Embryonic facial prominence (tissue), 1 donor: Measurements from ENCODE around the gene ZNF507.

ENCODE experiments used
- DNase-seq: peaks from one replicate; pipeline ENCODE4 v3.0.0-alpha.2; 2016; ENCODE audit errors: extremely low spot score

Gene ZNF507

DNA sequence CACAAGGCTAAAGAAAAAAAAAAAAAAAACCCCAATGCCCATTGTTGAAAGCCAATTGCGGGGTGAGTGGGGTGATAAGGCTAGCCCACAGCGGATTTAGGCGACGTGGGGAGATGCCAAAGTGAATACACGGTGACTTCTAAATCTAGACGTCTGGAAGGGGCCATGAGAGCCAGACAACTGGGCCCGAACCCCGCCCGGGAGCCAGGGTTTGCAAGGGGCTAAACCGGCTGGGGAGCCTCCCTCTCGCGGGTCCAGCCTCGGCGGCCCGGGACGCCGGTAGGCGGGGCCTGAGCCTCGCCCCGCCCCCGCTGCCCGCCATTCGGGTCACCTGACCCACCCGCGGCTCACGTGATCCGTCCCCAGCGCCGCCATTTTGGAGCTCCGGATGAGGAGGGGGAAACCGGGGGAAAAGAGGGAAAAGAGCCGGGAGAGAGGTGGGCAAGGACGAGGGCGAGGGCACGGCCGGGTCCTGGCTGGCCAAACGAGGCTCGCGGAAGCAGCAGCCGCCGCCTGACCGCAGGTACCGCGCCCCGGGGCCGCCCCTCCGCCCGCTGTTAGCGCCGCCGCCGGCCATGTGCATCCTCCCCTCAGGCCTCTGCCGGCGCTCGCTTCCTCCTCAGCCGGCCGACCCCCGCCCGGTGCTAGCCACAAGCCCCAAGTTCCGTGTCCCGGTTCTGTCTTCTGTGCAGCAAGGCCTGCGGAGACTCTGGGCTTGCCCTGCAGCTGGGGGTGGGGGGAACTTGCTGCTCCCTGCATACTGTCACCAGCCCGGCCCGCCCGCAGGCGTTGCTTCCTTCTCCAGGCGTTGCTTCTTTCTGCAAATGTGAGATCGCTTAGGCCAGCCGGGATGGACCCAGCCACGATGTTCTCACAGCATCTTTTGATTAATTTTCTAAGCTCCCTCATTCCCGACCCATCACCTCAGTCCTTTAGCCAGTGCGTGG lies at the start of gene ZNF507:
TSS of gene ZNF507 (plus strand) at position 350 of the 947 bp plus-strand sequence. CDS start 7,221 bp downstream, outside the sequence.
- peak; percentile 32 for DNase-seq

DNA sequence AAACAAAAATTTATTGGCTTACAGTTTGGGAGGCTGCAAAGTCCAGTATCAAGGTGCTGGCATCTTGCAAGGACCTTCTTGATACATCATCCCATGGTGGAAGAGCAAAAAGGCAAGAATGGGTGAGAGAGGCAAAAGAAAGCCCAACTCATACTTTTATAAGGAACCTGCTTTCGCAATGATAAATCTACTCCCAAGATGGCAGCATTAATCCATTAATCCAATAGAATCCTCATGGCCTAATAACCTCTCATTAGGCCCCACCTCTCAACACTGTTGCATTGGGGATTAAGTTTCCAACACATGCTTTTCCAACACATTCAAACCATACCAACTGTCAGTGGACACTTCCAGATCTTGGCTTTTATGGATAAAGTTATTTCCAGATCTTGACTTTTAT lies 48.7 kb upstream of the ZNF507 start:
- DNase-seq: no peak

DNA sequence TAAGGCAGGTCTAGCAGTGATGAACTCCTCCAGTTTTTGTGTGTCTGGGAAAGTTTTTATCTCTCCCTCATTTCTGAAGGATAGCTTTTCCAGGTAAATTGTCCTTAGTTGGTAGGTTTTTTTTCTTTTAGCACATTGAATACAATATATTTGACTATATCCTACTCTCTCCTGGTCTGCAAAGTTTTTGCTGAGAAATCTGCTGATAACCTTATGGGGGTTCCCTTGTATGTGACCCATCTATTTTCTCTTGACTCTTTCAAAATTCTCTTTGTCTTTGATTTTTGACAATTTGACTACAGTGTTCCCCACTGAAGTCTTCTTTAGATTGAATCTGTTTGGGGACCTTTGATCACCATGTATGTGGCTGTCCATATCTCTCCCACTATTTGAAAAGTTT lies 42.6 kb upstream of the ZNF507 start:
- DNase-seq: no peak

DNA sequence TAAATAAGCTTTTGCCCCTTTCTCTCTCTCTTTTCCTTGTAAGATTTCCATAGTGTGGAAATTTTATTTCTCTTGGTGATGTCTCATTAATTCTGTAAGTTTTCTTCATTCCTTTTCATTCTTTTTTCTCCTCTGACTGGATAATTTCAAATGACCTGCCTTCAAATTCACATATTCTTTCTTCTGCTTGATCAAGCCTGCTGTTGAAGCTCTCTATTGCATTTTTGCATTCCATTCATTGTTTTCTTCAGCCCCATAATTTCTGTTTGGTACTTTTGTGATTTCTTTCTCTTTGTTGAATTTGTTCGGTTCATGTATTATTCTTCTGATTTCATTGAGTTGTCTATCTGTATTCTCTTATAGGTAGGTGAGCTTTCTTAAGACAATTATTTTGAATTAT lies 42.2 kb upstream of the ZNF507 start:
- no peak for DNase-seq

DNA sequence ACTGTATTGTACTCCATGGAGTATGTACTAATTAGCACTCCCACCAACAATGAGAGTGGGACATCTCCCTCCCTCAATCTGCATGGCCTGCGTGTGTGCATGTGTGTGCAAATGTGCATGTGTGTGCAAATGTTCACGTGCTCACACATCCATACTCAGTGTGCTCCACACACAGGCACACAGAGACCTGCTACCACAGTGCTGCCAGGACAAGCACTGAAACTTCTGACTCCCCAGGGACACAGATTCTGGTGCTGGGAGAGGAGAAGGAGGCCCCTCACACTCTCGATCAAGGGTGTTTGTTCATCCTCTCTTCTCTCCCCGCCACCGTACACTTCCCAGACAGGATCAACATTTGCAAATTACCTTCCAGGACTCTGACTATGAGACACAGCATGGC lies 37.8 kb upstream of the ZNF507 start:
- no peak for DNase-seq

DNA sequence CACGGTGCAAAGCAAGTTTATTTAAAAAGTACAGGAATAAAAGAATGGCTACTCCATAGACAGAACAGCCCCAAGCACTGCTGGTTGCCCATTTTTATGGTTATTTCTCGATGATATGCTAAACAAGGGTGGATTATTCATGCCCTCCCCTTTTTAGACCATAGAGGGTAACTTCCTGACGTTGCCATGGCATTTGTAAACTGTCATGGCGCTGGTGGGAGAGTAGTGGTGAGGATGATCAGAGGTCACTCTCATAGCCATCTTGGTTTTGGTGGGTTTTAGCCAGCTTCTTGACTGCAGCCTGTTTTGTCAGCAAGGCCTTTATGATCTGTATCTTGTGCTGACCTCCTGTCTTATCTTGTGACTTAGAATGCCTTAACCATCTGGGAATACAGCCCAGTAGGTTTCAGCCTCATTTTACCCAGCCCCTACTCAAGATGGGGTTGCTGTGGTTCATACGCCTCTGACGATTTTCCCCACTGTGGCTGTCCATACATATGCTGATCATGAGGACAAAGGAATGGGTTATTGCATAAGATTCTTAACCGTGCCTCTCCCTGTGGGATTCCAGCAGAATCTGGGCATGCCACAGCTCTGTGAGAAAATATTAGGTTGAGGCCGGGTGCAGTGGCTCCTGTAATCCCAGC lies 36.9 kb upstream of the ZNF507 start:
- DNase-seq: no peak

DNA sequence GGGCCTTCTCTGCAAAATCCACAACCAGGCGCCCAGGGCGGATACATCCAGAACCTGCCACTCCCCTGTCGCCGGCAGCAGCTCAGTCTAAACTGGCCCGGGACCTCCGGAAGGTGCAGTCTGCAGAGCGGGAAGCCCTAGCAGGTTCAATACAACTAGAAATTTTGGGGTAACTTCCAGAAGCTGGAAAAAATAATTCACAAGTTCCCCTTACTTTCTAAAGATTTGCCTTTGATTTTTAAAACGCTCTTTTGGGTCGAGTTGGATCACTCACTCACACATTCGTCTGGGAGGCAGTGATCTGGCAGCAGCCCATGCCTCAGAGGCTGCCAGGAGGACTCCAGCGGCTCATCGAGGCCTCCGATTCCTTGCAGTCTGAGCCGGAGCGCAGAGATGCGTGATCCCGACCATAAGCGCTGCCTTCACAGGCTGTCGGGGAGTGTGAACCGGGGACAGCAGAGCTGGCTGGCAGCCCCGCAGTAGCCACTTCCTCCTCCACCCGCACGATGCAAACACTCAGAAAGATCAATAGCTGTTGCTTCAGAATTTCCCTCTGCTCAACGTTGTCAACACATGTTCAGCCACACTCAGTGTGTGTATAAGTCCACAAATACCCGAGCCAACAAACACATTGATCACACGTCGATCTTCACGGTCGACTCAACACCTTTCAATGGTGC lies 35.6 kb upstream of the ZNF507 start:
- DNase-seq: no peak

DNA sequence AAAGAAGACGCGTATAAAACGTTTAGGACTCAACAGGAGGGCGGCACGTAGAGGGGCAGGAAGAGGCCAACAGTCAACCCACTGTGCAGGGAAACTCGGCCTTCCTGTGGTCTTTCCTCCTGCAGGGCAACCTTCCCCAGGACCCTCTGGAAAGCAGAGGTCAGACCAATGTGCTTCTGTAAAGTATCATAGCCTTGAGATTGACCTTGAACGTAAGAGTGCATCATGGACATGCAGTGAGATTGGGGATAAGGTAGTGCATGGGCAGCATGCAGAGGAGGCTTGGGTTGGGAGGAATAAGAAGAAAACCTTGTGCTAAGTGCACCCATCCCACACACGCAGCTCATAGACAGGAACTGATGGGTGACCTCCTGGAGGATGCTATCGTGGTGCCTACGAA lies 34.0 kb upstream of the ZNF507 start:
- no peak for DNase-seq

DNA sequence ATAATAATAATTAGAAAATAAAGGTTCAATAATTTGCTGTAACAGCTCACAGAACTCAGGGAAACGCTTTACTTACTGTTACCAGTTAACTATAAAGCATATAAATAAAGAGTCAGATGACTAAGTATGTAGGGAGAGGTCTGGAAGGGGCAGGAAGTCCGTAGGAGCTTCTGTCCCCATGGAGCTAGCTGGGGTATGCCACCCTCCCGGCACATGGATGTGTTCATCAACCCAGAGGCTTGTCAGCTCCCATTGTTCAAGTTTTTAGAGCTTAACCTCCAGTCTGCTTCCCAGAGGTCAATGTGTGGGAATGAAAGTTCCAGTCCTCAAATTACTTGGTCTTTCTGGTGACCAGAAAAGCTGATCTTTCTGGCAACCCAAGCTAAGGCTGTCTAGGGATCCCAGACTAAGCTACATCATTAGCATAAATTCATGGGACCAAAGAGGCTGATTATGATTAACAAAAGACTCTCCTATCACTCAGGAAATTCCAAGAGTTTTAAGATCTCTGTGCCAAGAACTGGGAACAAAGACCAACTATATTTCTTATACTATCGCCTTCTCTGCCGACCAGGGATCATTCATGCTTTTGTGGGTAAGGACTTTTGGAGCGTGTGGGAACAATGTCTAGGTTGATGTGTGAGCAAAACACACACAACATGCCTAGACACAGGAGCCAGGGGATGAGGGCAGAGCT lies 31.7 kb upstream of the ZNF507 start:
- no peak for DNase-seq

DNA sequence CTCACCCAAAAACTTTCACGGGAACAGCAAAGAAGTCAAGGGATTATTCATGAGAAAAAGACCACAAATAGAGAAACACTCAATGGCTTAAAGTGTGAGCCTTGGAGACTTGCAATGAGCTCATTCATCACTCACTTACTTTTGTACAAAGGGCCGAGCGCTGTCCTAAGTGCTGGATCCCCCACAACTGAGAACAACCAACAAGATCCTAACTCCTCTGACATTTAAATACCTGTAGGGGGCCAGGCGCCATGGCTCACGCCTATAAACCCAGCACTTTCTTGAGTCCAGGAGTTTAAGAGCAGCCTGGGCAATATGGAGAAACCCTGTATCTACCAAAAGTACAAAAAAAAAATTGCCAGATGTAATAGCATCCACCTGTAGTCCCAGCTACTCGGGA lies 29.4 kb upstream of the ZNF507 start:
- DNase-seq: no peak

DNA sequence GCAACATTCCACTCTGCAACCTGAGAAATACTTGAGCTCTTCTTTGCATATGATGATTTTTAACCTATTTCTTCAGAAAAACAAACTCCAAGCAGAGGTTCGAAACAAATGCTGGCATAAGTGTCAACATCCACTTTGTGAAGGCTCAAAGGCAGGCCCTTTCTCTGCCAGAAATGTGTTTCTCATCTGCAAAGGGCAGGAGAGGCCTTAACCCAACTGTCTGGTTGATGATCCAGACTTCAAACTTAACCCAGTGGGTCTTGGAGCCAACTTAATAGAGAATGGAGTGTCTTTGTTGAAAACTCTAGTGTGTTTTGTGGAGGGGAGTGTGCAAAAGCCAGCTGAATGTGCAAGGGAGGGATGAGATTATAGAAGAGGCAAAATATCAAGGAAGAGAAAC lies 28.3 kb upstream of the ZNF507 start:
- no peak for DNase-seq

DNA sequence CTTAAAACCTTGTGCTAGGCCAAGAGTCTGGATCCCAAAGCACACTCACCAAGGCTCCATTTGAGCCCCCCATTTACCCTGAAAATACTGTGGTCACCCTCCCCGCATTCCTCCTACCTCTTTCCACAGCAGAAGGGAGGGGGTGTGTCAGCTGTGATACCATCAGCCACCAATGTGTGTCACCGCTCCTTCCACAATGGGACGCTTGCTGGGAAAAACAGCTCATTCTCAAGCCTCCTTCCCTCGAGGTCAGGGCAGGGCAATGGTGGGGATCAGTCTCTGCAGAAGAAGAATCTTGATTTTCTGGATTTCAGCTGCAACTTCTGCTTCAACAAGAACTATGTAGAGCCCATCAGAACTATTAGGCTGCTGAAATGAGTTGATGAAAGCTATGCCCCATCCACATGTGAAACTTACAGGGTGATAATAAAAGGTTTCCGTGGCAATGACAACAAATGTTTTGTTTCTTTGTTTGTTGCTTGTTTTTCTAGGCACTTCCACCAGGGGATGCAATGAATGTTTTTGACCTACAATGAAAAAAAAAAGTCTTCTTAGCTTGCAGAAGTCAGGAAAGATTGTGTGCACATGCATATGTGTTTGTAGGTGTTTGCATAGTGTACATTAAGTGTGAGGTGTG lies 26.4 kb upstream of the ZNF507 start:
- no peak for DNase-seq

DNA sequence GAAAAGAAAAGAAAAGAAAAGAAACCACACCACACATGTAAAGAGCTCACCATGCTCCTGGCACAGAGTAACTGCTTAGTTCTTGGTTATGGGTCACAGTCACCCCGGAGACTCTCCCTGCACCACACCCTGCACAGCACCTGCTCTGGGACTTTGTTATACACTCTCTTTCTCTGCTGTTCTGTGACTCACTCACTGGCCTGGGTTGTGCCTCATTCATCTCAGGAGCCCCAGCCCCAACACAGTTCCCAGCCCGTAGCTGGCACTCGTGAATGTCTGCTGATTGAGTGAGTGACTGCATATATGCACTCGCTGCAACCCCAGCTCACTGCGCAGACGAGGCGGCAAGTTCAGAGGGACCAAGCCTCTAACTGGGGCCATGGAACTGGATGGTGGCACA lies 22.9 kb upstream of the ZNF507 start:
- DNase-seq: no peak

DNA sequence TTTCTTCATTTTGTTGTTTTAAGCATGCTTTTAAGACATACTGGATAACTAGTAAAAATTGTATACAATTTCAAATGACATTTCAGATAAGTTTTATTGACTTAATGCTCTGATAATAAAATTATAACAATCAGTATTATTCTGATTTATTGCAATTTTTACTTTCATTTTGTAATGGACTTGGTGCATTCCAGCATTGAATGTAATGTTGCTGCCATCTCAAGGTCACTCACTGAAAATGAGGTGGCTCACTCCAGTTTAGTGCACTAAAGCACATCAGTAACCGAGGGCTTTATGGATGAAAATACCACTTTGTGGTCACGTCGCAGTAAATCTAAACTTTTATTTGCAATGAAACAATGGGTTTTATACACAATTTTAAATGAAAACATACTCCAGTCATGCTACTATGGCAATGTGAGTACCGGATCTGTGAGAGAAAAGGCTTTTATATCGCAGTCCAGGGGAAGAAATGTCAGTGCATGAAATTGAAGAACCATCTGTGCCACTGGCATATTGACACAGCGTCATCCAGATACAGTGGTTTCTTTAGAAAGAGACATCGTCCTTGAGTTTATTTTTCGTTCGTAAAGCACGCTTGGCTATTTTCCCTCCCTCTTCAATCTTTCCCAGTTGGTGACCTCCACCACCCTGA lies 20.7 kb upstream of the ZNF507 start:
- no peak for DNase-seq

DNA sequence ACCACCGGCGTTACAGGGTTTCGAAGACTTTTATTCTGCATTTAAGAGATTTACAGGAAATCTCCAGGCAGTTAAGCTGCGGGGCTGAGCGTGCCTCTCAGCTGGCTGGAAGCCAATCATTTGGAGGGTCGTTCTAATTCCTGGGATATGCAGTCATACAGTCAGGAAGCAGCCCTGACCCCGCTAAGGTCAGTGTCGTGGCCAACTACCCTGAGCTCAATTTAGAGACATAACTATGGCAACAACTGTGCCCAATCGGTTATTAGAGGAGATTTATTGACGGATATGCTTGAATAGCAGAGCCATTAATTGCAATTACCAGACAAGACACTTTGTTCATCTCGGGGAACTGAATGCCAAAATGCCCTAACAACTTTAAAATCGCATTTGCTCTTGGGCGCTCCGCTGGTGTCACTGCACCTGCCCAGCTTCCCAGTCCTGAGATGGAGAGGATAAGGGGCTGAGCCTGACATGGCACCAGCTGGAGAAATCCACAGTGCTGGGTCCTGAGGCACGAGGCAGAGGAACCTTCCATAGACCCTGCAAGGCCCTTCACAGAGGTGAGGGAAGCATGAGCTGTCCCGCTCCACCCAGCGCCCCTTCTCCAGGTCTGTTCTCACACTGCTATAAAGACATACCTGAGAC lies 15.1 kb upstream of the ZNF507 start:
- DNase-seq: no peak

DNA sequence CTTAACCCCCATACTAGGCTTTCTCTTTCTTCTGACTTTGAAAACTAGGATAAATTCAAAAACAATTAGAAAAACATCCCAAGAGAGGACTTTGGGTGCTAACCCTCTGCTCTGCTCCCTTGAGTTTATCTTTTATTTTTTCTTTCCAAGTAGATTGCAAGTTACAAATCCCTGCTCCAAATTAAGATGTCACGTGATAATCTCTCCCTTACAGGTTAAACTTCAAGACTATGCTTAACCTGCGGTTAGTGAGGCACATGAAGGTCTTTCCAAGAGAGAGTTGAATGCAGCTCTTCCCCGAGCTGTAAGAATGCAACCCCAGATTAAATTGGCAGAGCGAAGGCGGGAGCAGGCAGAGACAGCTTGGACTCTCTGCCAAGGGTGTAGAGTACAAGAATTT lies 12.2 kb upstream of the ZNF507 start:
- no peak for DNase-seq

DNA sequence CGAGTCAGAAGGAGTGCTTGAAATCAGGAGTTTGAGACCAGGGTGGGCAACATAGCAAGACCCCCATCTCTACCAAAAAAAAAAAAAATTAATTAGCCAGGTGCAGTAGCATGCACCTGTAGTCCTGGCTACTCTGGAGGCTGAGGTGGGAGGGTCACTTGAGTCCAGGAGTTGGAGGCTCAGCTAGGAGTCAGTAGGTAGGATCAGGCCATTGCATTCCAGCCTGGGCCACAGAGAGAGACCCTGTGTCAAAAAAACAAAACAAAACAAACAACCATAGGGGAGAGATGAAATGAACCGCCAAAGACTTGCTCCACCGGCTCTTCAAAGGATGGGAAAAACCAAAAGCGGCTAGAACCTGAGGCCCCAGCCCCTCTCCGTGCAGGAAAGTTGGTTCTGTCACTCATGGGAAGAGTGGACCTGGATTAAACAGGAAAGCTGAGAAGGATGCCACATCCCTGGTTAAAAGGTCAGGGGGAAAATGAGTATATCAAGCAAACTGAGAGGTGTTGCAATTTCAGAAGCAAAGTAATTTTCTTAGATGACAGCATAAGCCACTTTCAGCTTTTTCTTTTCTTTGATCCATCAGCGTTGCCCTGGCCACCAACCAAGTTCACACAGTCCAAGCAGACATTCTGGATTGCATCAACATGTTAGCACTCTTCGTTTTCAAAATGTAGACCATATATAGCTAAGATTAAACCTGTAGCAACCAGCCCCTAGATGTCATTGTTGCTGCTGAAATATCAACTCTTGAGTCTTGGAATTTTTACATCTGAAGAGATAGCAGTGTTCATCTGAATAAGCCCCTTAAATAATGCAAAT lies 8.9 kb upstream of the ZNF507 start:
- DNase-seq: no peak

DNA sequence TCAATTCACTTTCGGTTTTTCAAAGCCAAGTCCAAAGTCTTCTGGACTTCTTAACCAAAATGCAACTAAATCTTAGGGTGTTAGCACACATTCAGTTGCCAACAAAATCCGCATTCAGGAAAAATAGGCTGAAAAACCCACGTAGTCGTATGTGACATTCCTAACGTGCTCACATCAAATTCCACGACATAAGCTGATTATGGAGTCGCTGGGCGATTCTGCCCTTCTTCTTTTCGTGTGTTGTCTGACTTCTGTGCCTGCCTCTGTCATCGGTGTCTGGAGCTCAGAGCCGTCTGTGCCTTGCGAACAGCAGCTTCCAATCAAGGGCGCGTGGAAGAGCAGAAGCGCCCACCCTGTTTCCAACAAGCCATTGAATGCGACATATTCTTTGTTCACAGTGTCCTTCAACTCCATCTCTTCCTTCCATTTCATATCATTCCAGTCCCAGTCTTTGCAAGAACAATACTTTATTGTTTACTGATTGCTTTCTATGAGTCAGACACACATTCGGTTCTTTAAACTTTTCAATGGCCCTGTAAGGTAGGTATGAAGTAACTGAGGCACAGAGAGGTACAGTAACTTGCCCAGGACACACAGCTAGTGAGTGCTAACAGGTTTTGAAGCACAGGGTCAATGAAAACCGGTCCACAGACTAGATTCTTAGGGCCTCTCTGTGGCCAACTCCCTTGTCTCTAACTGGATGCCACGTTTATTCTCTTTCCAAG lies 8.2 kb upstream of the ZNF507 start:
- DNase-seq: no peak

DNA sequence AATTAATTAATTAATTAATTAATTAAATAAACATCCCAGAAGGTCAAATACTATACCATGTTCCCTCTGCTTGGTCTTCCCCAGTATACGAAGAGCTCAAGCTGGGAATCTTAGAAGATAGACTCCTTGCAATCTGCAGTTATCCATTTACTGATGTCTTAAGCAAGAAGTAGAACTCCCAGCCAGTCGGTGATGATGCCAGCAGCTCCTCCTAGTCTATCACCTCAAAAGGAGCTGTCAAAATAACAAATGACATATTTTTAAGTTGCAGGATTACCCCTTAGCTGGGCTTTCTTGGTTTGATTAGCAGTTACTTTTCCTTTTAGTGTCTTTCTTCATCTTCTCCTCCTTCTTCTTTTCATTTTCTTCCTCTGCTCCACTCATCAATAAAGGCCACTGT lies 6.0 kb upstream of the ZNF507 start:
- no peak for DNase-seq
